Measurements from ENCODE around the gene ACOT8.

DNA sequence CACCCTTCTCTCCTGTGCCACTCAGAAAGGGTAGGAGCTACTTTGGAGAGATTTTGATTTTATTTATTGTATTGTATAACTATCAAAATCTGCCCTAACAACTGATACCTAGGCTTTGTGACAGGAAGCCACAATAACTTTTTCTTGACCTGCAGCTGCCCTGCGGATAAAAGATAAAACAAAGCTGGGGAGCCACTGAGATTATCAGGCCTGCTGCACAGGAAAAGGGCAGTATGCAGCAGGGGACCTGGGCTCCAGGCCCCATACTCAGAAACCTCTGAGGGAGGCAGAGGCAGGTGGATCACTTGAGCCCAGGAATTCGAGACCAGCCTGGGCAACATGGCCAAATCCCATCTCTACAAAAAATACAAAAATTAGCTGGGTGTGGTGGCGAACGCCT, 24.6 kb downstream of the ACOT8 start:
- TF ChIP-seq, protein P1, sequence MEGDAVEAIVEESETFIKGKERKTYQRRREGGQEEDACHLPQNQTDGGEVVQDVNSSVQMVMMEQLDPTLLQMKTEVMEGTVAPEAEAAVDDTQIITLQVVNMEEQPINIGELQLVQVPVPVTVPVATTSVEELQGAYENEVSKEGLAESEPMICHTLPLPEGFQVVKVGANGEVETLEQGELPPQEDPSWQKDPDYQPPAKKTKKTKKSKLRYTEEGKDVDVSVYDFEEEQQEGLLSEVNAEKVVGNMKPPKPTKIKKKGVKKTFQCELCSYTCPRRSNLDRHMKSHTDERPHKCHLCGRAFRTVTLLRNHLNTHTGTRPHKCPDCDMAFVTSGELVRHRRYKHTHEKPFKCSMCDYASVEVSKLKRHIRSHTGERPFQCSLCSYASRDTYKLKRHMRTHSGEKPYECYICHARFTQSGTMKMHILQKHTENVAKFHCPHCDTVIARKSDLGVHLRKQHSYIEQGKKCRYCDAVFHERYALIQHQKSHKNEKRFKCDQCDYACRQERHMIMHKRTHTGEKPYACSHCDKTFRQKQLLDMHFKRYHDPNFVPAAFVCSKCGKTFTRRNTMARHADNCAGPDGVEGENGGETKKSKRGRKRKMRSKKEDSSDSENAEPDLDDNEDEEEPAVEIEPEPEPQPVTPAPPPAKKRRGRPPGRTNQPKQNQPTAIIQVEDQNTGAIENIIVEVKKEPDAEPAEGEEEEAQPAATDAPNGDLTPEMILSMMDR (IDR thresholded peaks at IDR 0.05) = no peak
- no peak for TF ChIP-seq POLR2A (IDR thresholded peaks at IDR 0.05)
